Measurements from ENCODE around the gene BHLHA15.
"Not testable (repeated sequence)": the region's sequence is repeated elsewhere in the genome, so short reads cannot be mapped to it uniquely, and the experiment has no call there.

BHLHA15 gene

DNA sequence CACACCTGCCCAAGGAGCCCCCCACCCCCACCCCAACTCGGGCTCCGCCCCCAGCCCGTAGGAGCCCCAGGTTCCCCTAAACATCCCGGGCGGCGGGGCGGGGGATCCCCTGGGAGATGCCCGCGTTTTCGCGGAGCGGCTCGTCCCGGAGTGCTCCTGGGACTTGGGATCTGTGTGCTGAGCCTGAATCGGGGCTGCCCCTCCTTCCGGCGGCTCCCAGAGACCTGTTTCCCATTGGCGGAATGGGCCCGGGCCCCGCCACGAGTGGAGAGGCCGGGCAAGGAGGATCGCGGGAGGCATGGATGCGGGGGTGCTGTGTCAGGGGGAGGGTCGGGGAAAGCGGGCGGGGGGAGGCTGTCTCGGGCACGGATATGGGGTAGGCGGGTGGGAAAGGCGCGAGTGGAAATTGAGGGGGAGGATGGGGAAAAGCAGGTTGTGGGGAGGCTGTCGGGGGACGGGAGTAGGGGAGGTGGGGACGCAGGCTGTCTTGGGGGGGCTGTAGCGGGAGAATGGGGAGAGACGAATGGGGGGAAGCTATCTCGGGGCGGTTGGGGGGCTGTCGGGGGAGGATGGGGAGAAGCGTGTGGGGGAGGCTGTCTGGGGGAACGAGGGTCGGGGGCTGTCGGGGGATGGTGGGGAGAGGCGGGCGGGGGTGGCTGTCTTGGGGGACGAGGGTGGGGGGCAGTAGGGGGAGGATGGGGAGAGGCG, 572 bp upstream of the BHLHA15 start:
- DNase-seq (ENCODE audit: low read depth), result no peak

DNA sequence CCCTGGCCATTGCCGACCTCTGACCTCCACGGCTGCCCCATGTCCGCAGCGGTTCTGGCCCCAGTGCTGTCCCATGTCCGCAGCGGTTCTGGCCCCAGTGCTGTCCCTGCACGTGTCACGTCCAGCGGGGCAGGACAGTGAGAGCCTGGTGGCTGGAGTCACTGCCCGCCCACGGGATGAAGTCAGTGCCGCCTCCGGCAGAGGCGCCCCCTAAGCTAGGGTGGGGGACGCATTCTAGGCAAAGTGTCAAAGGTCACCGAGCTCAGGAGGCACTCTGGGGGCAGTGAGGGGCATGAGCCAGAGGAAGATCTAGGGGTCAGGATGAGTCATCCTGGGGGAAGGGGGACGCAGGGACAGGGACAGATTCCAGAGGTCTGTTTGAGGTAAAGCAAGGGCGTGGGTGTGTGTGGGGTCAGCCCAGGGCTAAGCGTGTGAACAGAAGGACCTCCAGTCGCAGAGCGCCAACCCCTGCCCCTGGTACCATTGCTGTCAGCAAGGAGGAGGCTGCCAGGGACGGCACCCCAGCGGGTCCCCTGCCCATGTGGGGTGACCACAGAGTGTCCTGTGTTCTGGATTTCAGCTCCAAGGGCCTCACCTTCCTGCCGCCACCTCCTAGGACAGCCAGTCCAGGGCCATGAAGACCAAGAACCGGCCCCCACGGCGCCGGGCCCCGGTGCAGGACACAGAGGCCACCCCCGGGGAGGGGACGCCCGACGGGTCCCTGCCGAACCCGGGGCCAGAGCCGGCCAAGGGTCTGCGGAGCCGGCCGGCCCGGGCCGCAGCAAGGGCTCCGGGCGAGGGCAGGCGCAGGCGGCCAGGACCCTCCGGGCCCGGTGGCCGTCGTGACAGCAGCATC, 665 bp downstream of the BHLHA15 start:
- no peak for DNase-seq (ENCODE audit: low read depth)

DNA sequence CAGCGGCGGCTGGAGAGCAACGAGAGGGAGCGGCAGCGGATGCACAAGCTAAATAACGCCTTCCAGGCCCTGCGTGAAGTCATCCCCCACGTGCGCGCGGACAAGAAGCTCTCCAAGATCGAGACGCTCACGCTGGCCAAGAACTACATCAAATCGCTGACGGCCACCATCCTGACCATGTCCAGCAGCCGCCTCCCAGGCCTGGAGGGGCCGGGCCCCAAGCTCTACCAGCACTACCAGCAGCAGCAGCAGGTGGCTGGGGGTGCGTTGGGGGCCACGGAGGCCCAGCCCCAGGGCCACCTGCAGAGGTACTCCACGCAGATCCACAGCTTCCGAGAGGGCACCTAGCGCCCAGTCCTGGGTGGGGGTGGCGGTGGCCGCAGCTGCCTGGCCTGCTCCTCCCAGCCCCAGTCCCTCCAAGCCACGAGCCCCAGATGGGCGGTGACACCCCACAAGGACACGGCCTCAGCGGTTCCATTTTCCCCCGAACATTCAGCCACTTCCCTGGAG, 1.3 kb downstream of the BHLHA15 start:
- no peak for DNase-seq (ENCODE audit: low read depth)

DNA sequence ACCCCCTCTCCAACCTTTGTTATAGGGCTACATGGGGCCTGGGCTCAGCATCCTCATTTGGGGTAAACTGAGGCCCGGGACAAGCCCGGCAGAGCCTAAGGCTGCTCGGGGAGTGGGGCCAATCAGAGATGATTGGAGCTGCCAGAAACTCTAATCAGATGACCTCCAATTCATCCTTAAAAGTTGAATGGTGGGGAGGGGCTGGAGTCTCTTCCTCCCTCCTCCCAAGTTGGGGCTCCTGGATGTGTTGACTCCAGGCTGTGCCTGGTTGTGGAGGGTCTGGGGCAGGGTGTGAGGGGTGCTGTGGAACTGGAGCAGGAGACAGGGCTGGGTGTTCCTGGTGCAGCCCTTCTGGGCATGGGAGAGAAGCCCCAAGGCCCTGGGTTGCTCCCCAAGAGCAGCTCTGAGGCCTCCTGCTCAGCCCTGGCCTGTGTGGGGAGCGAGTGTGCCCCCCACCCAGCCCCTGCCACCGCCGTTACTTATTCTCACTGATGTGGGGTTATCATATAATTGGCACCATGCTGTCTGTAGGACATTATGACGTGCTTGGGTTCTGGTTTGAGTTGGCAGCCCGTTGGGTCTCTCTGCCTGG, 2.2 kb downstream of the BHLHA15 start:
- DNase-seq (ENCODE audit: low read depth), result no peak

DNA sequence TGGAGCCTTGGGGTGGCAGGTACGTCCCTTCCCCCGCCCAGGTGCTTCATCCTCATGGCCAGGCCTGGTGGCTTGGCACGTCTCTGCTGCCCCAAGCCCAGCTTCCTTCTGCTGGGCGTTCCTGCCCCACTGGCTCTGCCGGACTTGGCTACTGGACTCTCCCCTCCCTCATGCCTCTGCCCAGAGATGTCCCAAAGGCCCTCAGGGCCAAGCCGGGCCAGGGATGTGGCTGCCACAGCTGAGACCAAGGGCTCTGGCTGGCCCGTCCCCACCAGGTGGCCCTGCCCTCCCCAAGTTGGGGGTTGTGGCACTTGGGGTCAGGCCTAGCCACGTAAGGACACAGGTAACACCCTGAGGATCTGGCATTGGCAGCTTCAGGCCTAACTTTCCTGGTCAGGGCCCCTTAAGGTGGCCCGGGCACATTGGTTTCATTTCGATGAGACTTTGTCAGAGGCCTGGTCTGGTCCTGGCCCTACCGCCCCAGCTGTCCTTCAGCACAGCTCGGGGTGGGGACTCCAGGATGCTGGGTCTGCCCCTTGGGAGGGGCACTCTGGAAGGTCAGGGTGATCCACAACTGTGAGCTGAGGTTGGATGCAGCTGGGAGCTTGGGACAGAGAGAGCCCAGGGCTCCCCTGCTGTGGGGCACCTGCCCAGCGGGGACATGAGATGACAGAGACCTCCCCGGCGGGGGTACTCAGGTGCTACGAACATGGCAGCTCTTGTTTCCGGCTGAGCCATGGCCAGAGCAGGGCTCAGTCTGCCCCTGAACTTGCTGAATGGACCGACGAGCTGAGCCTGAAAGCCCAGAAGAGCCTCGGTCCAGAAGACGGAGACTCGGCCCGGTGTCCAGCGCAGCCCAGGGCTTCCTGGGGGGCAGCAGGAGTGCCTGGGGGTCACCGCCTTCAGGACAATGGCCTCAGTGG, 2.9 kb downstream of the BHLHA15 start:
- no peak for DNase-seq (ENCODE audit: low read depth)

DNA sequence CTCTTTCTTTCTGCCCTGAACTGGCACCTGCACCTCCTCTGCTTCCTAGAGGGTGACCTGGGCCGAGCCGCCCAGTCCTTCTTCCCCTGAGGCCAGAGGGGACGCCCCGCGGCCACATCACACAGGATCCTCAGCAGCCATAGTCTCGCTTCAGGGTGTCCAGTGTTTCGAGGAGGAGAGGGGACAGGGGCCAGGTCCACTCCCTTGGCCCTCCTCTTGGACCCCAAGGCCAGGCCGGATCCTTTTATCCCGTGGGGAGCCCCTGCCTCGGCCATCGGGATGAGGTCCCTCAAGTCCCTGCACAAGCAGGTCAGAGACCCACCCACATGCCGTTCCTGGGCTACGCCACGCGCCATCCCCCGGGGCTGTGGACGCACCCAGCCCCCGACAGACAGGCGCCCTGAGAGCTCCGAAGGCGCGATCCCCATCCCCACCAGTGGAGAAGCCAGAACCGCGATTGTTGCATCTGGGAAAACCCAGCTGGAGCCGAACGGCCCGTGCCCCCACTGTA, 3.6 kb downstream of the BHLHA15 start:
- DNase-seq (ENCODE audit: low read depth), result no peak

DNA sequence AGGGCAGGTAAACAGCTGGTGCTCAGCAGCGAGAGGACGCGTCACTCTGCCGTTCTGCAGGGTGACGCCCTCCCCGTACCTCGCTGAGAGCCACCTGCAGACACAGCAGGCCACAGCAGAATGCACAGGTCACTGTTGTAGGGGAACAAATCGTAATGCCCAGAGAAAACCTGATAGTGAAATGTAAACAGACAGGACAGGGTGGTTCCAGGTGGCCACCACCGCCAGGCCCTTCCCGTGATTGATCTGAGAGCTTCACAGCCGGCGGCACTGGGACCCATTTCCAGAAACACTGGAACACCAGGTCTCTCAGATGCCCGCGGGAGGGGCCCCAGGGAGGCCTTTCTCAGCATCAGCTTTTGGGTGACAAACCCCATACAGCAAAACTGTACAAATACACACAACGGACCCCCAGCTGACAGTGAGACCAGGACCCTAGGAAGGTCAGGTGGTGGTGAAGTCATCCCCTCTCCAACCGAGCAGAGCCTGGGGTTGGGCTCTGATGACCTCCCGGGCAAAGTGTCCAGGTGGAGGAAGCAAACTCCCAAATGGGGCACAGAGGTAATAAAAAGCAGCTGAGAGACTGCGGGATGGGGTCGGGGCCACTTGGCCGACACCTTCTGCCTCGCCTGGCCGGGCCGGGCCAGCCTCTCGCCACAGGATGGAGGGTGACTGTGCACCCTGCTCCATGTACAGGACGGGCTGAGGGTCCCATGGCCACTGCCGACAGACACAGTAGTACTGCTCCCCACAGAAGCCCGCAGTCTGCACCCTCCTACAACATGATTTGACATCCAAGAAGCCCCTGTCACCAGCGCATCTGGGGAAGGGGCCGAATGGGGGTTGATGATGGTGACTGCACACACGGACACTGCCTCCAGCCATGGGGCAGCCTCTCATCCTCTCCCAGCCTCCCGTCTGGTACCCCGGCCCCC, 4.6 kb downstream of the BHLHA15 start:
- no peak for DNase-seq (ENCODE audit: low read depth)

DNA sequence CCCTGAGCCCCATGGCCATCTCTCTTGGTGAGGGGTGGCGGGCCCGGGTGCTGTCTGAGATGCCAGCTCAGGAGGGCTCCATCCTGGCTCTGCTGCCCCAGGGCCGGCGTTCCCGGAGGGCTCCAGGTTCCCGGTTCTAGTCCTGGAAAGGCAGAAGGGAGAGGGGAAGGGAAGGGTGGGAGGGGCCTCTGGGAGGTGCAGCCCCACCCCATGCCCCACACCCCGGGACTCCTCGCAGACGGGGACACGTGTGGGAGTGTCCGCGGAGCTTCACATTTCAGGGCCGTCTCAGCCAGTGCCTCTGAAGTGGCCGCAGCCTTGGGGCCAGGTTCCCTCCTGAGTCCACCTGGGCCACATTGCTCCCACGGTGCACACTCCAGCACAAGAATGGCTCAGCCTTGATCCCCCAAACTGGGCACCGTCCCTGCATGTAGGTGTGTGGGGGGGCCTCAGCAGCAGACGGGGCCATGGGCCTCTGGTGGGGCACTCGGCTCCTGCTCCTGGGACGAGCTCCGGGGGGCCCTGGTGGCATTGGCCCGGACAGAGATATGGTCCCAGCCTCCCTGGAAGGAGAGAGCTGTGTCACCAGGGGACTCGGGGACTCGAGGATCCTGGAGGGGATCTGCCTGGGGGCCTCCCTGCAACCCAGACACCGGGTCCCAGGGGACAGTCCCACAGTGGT, 5.8 kb downstream of the BHLHA15 start:
- no peak for DNase-seq (ENCODE audit: low read depth)

DNA sequence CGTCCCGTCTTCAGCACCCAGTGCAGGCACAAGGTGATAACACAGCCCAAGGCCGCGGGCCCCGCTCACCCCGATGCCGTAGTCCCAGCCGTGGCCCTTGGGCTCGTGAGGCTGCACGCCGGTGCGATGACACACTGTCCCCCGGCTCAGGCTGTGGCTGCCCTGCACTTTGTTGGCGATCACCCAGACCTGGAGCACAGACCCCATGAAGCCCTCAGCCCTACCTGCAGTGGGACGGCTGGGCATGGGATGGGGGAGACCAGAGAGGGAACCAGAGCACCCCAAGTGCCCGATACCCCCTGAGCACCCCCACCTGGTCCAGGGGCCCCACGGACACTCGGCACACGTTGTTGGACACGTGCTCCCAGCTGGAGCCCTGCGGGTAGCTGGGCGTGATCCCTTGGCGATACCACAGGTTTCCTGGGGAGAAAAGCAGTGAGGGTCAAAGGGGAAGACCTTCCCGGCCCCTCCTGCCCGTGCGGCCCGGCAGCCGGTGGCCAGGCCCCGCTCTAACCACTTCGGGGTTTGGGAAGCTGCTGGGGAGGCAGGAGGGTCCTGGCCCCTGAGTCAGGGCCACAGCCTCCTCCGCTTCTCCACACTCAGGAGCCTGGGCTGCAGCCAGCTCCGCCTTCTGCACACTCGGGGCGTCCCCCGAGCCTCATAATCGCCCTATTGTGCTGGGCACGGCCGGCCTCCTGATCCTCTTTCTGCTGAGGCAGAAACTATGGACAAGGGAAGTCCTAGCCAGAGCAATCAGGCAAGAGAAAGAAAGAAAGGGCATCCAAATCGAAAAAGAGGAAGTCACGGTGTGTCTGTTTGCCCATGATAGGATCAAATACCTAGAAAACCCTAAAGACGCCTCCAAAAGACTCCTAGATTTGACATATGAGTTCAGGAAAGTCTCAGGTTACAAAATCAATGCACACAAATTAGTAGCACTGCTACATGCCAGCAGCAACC, 6.7 kb downstream of the BHLHA15 start:
- no peak for DNase-seq (ENCODE audit: low read depth)

DNA sequence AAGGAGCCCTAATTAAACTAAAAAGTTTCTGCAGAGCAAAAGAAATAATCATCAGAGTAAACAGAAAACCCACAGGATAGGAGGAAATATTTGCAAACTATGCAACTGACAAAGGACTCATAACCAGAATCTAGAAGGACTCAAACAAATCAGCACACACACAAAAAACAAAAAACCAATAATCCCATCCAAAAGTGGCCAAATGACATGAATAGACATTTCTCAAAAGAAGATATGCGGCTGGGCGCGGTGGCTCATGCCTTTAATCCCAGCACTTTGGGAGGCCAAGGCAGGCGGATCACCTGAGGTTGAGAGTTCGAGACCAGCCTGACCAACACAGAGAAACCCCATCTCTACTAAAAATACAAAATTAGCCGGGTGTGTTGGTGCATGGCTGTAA, 8.1 kb downstream of the BHLHA15 start:
- not testable (repeated sequence) for DNase-seq (ENCODE audit: low read depth)

DNA sequence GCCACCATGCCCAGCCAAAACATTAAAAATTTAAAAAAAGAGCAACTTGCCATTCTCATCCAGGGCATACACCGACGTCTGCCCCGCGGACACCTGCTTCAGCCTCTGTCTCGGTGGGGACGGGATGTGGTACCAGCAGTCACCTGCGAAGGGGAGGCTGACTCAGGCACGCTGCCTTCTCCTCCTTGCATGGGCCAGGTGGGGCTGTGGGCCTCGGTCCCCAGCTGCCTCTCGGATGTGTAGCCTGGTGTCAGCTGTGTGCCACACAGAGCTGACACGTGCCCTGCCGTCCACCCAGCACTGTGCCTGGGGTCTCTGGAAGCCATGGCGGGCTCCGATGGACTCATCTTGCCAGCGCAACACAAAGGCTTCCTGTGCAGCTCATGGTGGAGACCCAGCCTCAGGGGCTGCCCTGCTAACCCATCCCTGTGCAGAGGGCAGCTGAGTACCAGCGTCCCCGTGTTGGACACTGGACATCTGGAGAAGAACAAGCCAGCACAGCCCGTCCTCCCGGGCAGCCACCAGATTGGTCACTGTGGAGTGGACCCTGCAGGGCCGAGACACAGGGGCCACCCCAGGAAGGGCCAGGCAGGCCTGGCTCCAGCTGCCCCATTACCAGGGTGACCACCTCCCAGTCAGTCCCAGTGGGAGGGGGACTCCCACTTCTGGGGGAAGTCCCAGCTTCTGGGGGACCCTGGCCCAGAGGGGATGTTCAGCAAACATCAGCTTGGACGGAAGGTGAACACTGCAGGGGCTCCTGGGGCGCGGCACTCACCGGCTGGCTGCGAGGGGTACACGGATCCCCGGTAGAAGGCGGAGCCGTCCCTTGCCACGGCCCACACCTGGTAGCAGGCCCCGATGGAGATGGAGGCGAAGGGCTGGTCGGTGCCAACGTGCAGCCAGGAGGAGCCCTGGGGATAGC, 10.6 kb downstream of the BHLHA15 start:
- DNase-seq (ENCODE audit: low read depth), result no peak

DNA sequence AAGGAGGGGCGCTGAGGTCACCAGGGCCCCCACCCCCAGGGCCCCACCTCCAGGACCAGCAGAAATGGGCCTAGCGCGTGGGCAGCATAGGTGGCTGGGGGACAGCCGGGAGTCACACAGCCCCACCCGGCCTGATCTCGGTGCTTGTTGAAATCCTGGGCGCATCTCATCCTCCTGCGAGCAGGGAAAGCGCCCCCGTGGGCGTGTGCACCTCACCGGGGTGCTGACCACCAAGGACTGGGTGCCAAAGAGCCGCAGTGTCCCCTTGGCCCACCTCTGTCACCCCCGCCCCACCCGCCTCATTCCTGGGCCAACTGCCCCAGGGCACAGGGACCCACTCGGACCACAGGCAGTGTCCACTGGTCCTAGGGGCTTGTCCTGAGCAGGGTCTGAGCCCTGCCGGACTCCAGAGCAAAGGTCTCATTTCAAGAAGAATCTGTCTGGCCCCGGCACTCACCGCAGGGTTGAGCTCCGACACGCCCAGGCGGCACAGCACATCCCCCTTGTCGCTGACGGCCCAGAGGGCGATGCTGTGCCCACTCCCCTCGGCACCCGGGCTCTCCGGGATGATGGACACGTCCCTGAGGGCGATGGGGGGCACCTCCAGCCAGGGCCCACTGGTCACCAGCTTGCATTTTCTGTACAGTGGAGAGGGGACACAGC, 11.4 kb downstream of the BHLHA15 start:
- no peak for DNase-seq (ENCODE audit: low read depth)

DNA sequence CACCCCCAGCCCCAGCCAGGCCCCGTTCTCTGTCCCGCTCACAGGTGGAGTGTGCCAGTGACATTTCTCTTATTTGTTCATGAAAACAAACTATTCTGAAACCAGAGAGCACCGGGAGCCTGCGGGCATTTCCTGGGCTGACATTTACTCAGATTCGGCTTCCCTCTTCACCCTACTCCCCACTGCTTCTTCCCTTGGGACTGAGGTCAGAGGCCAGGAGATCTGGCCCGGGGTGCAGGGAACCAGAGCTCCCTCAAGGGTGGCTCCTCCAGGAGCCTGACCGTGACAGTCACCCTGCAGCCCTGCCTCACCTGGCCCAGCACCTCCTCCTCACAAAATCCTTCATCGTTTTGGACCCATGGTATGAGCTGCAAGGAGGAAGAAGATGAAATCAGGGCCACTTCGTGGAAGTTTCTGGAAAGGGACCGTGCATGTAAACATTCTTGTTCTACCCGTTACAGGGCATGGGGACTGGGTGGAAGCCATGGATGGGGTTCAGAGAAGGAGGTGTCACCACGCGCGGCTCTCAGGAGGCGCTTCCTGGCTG, 12.2 kb downstream of the BHLHA15 start:
- no peak for DNase-seq (ENCODE audit: low read depth)

DNA sequence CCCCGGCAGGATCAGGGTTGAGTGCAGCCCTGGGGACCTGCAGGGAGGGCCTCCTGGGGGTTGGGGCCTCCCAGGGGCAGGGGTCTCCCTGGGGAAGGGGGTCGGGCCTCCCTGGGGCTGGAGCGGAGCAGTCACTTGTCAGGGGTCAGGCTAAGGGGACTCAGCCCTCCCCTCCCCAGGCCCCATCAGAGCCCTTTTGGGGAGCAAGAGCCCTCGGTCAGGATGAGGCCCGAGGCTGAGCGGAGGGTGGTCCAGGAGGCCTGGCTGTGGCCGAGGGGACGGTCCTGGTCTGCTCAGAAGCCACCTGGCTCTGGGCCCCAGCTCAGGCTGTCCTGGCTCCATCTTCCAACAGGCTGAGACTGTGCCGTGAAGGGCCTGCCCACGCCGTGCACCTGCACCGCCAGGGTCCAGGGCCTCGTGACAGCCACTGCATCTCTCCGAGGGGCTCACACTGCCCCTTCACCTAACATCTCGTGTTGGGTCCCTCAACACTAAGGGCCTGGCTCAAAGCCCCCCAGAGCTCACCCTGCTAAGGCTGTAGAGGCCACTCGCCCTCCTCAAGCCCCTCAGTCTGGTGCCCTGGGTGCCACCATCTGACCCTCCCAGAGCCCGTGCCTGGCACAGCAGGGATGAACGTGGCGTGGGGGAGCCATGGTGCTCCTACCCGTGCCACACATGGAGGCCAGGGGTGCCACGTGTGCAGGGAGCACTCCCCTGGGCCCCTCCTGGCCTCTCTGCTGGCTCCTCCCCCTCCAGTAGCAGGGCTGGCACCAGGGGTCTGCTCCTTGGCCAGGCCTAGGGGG, 12.9 kb downstream of the BHLHA15 start:
- DNase-seq (ENCODE audit: low read depth), result no peak

DNA sequence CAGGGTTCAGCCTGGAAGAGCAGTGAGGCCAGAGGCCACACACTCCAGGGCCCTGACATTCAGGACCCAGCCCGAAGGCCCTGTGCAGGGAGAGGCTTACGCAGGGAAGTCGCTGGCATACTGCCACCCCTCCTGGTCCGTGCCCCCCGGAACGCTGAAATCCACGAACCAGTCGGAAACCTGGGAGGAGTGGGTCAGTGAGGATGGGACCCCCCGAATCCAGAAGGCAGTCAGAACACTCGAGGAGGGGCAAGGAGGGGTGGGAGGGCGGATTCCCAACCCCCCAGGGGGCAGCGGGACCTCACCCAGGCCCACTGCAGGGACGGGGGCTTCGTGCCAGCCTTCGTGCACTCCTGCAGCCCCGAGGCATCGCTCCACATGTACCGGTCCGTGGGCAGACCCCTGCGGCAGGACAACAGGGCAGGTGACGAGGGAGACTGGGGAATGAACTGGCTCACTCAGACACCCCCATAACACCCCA, 13.5 kb downstream of the BHLHA15 start:
- no peak for DNase-seq (ENCODE audit: low read depth)

Data from T follicular helper cell (primary cell).